Measurements from ENCODE around the gene KSR2.

The KSR2 gene

GRCh38 chr12:117508468-117508867, 460.3 kb downstream of the KSR2 start:
- Histone ChIP-seq H3K4me3 (ENCODE audit: low read depth in 1 of 2, low read length in 1 of 2) (no peak overlapping the region), H3K27me3 (peaks cover 89% of the 10 kb centered on the region), H3K4me1 (ENCODE audit: control insufficient read depth in 1 of 2, insufficient read depth in 1 of 2, low read depth in 1 of 2, low read length in 1 of 2) (no peaks in the 10 kb centered on the region), H3K27ac (no peak overlapping the region), H3K36me3 (no peaks in the 10 kb centered on the region), H3K9me3 (no peaks in the 10 kb centered on the region)
- TF ChIP-seq, protein P1, sequence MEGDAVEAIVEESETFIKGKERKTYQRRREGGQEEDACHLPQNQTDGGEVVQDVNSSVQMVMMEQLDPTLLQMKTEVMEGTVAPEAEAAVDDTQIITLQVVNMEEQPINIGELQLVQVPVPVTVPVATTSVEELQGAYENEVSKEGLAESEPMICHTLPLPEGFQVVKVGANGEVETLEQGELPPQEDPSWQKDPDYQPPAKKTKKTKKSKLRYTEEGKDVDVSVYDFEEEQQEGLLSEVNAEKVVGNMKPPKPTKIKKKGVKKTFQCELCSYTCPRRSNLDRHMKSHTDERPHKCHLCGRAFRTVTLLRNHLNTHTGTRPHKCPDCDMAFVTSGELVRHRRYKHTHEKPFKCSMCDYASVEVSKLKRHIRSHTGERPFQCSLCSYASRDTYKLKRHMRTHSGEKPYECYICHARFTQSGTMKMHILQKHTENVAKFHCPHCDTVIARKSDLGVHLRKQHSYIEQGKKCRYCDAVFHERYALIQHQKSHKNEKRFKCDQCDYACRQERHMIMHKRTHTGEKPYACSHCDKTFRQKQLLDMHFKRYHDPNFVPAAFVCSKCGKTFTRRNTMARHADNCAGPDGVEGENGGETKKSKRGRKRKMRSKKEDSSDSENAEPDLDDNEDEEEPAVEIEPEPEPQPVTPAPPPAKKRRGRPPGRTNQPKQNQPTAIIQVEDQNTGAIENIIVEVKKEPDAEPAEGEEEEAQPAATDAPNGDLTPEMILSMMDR (IDR thresholded peaks at IDR 0.05) = no peak

DNA sequence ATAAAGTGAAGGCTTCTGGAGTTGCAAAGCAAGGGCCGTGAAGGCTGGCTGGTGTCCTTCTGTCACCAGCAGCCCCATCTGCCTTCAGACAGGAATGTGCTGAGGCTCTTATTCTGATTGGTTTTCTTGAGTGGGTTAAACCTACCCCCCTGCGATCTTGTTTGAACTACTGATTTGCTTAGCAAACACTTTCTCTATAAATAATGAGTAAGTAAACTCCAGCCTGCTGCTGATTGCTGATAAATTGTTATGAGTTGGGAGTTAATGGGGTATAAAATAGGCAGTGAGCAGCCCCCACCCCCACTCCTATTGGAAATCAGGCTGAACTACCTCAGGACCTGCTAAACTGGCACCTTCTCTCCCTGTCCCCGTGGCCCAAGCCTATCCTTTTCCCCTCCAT, 461.2 kb downstream of the KSR2 start:
- peaks cover 89% of the 10 kb centered on the region for H3K27me3 ChIP-seq
- no peaks in the 10 kb centered on the region for H3K4me1 ChIP-seq (ENCODE audit: control insufficient read depth in 1 of 2, insufficient read depth in 1 of 2, low read depth in 1 of 2, low read length in 1 of 2)
- no peaks in the 10 kb centered on the region for H3K9me3 ChIP-seq
- no peak overlapping the region for H3K27ac ChIP-seq
- H3K4me3 ChIP-seq (ENCODE audit: low read depth in 1 of 2, low read length in 1 of 2) = no peak overlapping the region
- H3K36me3 ChIP-seq = no peaks in the 10 kb centered on the region
- TF ChIP-seq, protein P1 (IDR thresholded peaks at IDR 0.05) = no peak

GRCh38 chr12:117506333-117506732, 462.5 kb downstream of the KSR2 start:
- H3K4me3 ChIP-seq (ENCODE audit: low read depth in 1 of 2, low read length in 1 of 2) = no peak overlapping the region
- H3K27ac ChIP-seq = no peak overlapping the region
- no peaks in the 10 kb centered on the region for H3K9me3 ChIP-seq
- peaks cover 5% of the 10 kb centered on the region in 2 experiments for H3K4me1 ChIP-seq (ENCODE audit: control insufficient read depth in 1 of 2, insufficient read depth in 1 of 2, low read depth in 1 of 2, low read length in 1 of 2)
- H3K36me3 ChIP-seq = no peaks in the 10 kb centered on the region
- TF ChIP-seq, protein P1 (IDR thresholded peaks at IDR 0.05) = no peak
- peaks cover 77% of the 10 kb centered on the region for H3K27me3 ChIP-seq

GRCh38 chr12:117502633-117503032, 466.2 kb downstream of the KSR2 start:
- Histone ChIP-seq H3K27me3 (peaks cover 72% of the 10 kb centered on the region), H3K36me3 (no peaks in the 10 kb centered on the region), H3K27ac (no peak overlapping the region), H3K9me3 (no peaks in the 10 kb centered on the region), H3K4me3 (ENCODE audit: low read depth in 1 of 2, low read length in 1 of 2) (no peak overlapping the region), H3K4me1 (ENCODE audit: control insufficient read depth in 1 of 2, insufficient read depth in 1 of 2, low read depth in 1 of 2, low read length in 1 of 2) (peaks cover 6 to 8% of the 10 kb centered on the region in 2 experiments)
- TF ChIP-seq, protein P1 (IDR thresholded peaks at IDR 0.05) = no peak

DNA sequence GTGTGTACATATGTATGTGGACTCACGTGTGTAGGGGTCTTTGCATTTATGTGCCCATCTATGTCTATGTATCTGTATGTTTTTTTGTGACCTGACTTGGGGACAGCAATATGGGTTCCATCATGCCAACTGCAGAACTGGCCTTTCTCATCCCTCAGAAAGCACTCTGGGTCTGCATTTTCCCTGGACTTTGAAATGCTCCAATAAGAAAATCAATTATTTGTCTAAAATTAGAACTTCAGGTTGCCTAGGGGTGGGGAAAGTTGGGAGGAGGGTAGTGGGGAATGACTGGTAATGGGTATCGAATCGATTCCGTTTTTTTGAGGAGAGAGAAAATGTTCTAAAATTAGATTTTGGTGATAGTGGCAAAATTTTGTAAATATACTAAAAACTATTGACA, 466.6 kb downstream of the KSR2 start:
- no peak overlapping the region for H3K4me3 ChIP-seq (ENCODE audit: low read depth in 1 of 2, low read length in 1 of 2)
- TF ChIP-seq, protein P1 (IDR thresholded peaks at IDR 0.05) = no peak

More for the DNA sequence above, 466.6 kb downstream of the KSR2 start:
- Histone ChIP-seq H3K36me3 (no peaks in the 10 kb centered on the region), H3K4me1 (ENCODE audit: control insufficient read depth in 1 of 2, insufficient read depth in 1 of 2, low read depth in 1 of 2, low read length in 1 of 2) (peaks cover 6 to 8% of the 10 kb centered on the region in 2 experiments), H3K9me3 (no peaks in the 10 kb centered on the region), H3K27me3 (peaks cover 72% of the 10 kb centered on the region), H3K27ac (no peak overlapping the region)

All from neutrophil (primary cell).